ENCODE measurements around the gene LCN15.

DNA sequence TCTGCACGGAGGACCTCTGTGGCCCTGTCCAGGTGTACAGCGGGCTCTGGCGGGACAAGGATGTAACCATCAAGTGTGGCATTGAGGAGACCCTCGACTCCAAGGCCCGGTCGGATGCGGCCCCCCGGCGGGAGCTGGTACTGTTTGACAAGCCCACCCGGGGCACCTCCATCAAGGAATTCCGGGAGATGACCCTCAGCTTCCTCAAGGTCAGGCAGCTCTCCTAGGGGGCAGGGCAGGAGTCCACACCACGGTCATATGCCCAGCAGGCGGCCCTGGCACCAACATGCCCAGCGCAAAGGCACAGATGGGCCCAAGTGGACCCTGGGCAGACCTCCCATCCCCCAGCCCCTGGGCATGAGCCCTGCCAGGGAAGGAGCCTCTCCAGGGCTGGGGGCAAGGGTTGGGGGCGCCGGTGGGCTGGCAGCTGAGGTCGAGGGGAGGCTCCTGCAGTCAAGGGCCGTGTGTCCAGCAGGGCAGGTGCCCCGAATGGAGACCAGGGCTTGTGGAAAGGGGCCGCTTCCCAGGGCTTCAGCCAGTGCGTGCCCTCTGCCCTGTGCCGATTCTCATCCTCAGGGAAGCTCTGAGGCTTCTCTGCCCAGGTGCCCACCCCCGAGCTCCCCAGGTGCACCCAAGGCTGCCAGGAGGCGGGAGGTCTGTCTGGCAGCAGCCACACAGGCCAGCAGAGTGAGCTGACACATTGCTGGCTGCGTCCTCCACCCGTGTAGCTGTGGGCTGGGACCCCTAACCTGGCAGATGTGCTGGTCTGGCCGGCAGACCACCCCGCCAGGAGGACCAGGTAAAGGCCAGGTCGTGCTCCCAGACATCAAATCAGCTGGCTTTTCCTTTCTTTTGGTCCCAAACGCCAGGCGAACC is 42.0 kb downstream of the LCN15 start:
- TF ChIP-seq, protein P1, sequence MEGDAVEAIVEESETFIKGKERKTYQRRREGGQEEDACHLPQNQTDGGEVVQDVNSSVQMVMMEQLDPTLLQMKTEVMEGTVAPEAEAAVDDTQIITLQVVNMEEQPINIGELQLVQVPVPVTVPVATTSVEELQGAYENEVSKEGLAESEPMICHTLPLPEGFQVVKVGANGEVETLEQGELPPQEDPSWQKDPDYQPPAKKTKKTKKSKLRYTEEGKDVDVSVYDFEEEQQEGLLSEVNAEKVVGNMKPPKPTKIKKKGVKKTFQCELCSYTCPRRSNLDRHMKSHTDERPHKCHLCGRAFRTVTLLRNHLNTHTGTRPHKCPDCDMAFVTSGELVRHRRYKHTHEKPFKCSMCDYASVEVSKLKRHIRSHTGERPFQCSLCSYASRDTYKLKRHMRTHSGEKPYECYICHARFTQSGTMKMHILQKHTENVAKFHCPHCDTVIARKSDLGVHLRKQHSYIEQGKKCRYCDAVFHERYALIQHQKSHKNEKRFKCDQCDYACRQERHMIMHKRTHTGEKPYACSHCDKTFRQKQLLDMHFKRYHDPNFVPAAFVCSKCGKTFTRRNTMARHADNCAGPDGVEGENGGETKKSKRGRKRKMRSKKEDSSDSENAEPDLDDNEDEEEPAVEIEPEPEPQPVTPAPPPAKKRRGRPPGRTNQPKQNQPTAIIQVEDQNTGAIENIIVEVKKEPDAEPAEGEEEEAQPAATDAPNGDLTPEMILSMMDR (optimal IDR thresholded peaks at IDR 0.05 in 1 of 3, IDR thresholded peaks at IDR 0.05 in 1 of 3, conservative IDR thresholded peaks at IDR 0.05 in 1 of 3; ENCODE audit: extremely low read depth in 1 of 3, insufficient read depth in 2 of 3, low read length in 3 of 3): no peak
- no peak for TF ChIP-seq EZH2 (IDR thresholded peaks at IDR 0.05; ENCODE audit: low read length)

Measured in keratinocyte (primary cell).